Lower leg skin (tissue), 3 donors: ENCODE measurements around the gene SLC17A9.

Experiments used
- POLR2A ChIP-seq, 2 donors: fragments of 450-650 bp; IDR thresholded peaks; one replicate each; pipeline ENCODE4 v1.6.1; 2016 to 2017; ENCODE audit warnings: antibody characterized with exemption in 2 of 2, mild to moderate bottlenecking in 1 of 2, moderate library complexity in 1 of 2
- TF ChIP-seq, protein P1 (sequence below), 3 donors: fragments of 450-650 bp; IDR thresholded peaks; one replicate each; pipeline ENCODE4 v1.5.1; 2016; ENCODE audit warnings: antibody characterized with exemption in 3 of 3, mild to moderate bottlenecking in 3 of 3, moderate library complexity in 2 of 3

DNA sequence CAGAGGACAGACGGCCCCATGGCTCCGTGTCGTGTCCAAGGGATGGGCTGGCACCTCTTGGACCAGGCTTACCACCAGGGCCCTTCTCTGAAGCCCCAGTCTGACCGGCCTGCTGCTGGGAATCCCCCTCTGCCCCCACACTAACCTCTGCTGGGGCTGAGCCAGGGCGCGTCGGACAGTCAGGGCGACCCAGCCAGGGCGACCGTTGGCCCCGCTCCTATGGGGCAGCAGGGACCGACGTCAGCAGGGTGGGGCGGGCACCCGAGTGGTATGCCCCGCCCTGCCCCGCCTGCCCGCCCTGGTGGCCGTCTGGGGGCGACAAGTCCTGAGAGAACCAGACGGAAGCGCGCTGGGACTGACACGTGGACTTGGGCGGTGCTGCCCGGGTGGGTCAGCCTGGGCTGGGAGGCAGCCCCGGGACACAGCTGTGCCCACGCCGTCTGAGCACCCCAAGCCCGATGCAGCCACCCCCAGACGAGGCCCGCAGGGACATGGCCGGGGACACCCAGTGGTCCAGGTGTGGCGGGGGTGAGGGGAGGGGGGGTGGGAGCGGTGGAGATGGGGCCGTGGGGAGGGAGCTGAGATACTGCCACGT is at the start of gene SLC17A9:
- TF ChIP-seq, protein P1, sequence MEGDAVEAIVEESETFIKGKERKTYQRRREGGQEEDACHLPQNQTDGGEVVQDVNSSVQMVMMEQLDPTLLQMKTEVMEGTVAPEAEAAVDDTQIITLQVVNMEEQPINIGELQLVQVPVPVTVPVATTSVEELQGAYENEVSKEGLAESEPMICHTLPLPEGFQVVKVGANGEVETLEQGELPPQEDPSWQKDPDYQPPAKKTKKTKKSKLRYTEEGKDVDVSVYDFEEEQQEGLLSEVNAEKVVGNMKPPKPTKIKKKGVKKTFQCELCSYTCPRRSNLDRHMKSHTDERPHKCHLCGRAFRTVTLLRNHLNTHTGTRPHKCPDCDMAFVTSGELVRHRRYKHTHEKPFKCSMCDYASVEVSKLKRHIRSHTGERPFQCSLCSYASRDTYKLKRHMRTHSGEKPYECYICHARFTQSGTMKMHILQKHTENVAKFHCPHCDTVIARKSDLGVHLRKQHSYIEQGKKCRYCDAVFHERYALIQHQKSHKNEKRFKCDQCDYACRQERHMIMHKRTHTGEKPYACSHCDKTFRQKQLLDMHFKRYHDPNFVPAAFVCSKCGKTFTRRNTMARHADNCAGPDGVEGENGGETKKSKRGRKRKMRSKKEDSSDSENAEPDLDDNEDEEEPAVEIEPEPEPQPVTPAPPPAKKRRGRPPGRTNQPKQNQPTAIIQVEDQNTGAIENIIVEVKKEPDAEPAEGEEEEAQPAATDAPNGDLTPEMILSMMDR (IDR thresholded peaks at IDR 0.05): no peak
- no peak for TF ChIP-seq POLR2A (IDR thresholded peaks at IDR 0.05)
